NT2/D1 (cell line): ENCODE data around the gene PPM1B.

Source experiments
- SUZ12 ChIP-seq: IDR thresholded peaks from 2 replicates; pipeline ENCODE4 v1.6.1; 2011; ENCODE audit not compliant: insufficient read length, insufficient read depth; ENCODE audit errors: extremely low read depth
- YY1 ChIP-seq: IDR thresholded peaks from 2 replicates; pipeline ENCODE4 v1.6.1; 2011; ENCODE audit not compliant: insufficient read length, insufficient read depth

DNA sequence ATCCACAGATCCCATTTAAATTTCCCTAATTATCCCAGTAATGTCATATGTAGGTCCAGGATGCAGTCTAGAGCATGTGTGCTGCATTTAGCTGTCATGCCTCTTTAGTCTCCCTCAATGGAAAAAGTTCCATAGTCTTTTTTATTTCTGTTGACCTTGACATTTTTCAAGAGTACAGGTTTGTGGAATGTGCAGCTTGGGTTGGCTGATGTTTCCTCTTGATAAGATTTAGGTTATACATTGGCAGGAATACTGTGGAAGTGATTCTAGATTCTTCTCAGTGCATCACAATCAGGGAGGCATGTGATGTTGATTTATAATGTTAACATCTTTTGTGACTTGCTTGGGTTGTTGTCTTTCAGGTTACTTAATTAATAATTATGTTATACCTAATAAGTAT is 42.5 kb downstream of the PPM1B start:
- TF ChIP-seq SUZ12 (no peak), YY1 (no peak)
